HG03103 (cell line): ENCODE results near the gene PER2.

ENCODE experiments used
- ATAC-seq: cut with Tn5 transposase; IDR thresholded peaks from one replicate; pipeline ENCODE4 v1.9.1; 2021; ENCODE audit warnings: low read depth; ENCODE audit not compliant: unreplicated experiment

Gene PER2

DNA sequence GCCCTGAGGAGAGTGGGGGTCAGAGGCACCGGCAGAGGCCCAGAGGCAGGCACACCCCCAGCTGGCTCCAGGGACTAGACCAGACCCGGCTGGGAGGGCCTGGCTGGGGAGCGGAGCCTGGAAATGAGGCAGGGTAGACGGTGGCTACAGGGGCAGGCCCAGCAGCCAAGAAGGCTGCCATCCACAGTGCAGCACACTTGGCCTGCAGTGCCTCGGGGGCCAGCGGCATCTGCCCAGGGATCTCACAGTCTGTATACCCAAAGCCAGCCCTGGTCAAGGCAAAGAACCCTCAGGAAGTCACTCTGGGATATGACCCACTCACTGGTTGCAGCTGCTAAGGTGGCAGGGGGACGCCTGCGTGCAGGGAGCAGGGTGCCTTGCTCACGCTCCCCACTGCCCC, 17.8 kb downstream of the PER2 start:
- ATAC-seq, result no peak

DNA sequence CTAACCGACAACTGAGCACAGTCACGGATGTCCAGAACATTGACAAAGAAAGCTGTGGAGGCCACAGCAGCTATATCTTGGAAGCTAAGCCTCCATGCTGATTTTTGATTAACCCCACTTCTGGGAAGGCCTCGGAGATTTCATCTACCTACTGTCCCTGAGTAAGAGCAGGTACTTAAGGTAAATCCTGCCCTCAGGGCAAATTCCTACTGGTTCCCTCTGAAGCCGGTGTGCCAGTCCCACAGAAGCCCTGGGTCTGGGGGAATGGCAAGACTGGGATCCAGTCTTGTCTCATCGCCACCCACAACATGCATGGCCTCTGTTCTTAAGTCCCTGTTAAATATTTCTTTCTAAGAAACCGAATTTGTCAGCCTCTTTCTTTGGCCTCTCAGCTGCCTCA, 18.7 kb downstream of the PER2 start:
- ATAC-seq, result no peak

DNA sequence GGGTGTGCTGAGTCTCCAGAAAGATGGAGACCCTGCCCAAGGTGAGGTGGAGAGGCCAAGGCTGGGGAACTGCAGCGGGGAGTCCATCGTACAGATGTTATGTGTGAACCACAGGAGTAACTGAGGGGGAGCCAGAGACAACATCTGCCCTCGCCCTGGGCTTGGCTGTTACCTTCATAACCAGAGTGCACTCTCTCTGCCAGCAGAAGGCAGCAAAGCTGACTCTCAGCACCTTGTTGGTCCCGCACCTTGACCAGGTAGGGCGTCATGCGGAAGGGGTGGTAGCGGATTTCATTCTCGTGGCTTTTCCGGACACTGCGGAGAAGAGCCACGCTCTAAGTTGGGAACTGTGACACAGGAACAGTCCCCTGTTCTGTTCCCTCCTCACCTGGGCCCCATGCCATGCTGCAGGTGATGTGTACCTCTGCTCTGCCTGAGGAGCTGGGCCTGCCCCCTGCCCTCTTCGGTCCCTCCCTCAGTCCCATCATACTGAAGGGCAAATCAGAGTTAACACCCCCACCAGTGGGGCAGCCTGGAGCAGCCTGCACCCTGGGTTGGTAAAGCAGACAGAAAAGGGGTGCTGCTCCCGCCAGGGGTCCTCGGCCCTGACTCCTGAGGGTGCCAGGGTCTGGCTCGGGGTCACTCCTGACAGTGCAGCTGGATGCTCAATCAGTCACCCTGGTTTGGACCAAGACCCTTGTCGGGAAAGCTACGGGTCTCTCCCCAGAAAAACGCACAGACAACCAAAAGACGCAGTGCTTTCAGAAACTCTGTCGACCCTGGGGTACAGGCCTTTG, 20.3 kb downstream of the PER2 start:
- no peak for ATAC-seq

DNA sequence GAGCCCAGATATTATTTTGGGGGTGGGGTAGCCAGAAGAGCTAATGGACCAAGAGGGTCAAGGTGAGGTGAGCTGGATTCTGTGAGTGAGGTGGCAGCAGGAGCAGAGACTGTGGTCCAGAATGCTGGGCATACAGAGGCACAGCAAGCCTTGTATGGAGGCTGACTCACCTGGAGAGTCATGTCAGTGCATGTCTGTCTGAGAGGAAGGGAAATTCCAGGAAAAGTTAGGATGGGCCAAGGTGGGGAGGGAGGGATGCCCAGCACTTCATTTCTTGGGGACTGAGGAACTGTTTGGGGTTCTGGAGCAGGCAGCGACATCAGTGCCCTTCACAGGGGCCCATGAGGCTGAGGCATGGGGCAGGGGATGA, 21.1 kb downstream of the PER2 start:
- ATAC-seq, result no peak

DNA sequence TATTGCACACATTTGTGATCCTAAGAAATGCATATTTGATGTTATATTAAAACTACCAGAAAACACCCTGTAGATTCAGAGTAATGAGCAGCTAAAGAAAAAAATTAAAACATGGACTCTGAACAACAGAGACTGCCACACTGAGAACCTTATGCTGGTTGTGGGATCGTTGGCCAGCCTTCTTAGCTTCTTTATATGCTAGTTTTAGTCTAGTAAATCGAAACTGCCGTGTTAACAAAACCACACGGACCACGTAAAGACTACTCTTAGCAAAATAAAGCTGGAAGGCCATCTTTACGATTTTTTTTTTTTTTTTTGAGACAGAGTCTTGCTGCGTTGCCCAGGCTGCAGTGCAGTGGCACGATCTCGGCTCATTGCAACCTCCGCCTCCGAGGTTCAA, 22.8 kb downstream of the PER2 start:
- no peak for ATAC-seq

DNA sequence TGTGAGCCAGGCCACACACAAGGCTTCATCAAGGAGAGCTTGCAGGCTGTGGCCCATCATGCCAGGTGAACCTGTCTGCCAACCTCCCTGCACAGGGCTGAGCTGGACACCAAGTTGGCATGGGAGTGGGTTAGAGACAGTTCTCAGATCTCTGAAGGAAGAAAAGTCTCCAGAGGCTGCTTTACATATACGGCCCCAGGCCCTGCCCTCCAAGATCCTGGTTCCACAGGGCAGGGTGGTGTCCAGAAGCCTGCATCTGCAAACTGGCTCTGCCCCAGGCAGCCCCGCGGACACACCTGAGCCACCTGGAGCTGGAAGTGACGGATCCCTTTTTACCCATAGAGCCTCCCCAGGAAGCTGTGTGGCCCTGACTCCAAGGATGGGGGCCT, 24.3 kb downstream of the PER2 start:
- no peak for ATAC-seq

DNA sequence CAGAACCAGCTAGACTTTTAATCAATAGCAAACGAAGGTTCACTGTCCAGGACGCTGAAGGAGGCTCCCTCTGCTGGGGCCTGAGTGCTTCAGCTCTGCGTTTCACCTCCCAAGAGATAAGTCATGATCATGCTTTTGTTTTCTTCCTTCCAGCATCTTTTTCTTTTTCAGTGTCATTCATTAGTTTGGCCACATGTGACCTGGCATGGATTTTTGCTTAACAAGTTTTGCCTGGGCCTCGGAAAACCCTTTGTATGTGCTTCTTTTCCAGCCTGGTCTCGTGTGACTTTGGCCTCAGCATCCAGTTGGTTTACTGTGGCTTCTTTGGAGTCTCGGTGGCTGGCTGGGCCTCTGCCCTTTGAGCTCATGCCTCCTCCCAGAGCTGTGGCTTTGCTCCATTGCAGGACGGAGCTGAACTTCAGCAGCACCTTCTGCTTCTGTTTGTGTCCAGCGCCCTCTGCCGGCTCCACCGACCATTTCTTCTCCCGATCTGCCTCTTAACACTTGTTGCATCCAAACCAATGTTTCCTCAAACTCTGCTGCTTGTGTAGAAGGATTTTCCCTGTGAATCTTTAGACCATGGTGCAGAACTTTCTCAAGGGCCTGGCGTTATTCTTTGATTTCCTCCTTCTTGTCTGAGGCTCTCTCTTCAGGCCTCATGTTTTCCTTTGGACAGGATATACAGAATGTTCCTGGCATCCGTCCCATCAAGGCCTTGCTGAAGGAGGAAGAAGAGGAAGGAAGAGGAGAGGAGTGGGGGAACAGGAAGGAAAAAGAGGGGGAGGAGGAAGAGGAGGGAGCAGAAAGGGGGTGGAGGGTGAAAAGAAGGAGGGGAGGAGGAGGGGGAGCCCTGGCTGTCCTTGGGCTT, 25.0 kb downstream of the PER2 start:
- no peak for ATAC-seq

DNA sequence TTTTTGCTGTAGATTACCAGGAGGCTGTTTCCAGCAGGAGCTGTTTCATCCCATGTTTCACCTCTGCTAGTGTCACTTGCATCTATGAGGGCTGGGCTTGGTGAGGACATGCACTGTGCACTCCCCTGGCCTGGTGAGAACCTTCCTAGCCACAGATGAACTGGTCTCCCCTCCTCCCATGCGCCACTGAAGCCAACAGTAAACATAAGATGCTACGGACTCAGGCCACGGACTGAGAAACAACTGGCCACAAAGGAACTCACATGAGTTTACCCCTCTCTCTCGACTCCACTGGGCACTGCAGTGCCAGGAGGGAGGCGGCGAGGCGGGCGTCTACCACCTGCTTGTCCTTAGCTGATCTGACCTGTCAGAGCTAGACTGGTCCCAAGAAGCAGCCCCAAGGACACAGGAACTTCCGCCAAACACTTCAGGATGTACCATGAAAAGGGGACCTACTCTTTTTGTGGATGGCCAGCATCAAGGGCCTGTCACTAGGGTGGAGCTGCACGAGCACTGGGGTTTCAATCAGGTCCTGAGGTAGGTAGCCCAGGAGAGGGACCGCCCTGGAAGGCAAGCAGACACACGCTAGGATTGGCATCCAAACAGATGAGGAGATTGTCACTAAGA, 25.8 kb downstream of the PER2 start:
- no peak for ATAC-seq

DNA sequence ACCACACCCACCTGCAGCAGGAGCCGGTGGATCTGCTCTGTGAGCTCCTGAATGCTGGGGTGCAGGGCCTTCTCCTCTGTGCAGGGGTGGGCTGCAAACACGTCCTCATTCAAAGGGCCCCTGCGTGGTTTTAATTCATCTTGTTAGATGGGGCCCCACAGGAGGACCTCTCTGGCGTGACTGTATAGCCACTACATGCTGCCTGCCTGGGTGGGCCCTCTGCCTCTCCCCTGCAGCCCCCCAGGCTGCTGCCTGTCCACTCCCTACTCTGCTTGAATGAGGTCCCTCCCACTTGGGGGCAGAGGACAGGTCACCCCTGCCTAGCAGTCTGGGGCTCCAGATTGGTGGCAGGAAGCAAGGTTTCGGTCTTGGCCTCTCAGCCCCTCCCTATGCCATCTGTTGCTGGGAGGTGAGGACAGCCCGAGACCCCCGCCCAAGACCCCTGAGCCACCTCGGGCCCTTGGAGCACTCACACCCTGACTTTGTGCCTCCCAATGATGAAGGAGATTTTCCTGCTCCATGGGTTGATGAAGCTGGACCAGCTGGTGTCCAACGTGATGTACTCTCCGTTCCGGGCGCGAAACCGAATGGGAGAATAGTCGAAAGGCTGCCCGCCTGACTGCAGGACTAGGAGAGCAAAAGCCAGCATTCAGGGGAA, 26.6 kb downstream of the PER2 start:
- no peak for ATAC-seq

DNA sequence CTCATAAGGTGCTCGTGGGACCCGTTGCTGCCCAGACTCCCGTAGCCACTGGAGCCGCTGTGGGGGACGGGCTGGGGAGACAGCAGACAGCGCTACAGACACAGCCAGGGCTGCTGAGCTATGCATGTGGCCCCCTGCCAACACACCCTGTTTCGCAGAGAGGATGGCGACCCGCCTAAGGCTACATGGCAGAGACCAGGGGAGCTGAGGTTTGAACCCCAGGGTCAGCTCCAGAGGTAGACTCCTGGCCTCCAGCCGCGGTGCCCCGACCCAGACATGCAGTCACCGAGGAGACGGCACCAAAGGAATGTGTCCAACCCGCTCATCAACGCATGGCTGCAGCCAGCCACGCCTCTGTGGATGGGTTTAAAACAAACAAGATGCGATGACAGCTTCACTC, 27.5 kb downstream of the PER2 start:
- ATAC-seq, result no peak

DNA sequence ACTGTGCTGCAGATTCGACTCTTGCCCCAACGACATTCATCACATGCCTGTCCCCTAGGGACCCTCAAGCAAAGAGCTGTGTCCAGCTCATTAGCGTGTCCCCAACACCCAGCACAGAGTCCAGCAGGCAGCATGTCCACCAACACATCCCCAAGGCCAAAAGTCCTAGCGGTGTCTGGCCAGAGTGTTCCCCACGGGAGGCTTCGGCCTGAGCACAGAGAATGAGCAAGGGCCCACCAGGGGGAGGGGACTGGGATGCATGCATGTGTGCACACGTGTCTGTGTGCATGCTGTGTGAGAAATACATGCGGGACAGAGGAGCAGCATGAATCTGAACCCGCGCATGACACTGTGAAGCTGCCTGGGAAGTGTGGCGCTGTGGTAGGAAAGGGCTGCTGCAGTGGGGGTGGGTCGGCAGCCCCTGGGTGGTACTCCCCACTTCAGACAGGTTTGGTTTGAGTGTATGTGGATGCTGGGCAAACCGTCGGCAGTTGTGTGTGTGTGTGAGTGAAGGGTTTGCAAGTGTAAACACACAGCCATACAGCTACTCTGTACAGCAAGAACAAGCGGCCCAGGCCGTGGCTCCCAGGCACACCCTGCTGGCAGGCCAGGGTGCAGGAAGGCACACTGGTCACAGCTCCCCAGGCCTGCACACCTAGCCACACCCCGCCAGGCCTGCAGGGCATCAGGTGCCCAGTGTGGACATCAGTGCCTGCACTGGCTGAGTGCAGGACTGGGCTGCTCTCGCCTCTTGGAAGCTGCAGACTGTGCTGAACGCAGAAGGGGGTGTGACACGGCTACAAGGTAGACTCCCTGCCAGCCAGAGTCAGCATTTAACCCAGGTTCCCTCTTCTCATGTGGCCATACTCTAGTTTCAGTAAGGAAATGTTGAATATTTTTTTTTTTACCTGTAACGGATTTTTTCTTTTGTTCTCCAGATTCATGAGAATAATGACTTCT, 29.1 kb downstream of the PER2 start:
- no peak for ATAC-seq

DNA sequence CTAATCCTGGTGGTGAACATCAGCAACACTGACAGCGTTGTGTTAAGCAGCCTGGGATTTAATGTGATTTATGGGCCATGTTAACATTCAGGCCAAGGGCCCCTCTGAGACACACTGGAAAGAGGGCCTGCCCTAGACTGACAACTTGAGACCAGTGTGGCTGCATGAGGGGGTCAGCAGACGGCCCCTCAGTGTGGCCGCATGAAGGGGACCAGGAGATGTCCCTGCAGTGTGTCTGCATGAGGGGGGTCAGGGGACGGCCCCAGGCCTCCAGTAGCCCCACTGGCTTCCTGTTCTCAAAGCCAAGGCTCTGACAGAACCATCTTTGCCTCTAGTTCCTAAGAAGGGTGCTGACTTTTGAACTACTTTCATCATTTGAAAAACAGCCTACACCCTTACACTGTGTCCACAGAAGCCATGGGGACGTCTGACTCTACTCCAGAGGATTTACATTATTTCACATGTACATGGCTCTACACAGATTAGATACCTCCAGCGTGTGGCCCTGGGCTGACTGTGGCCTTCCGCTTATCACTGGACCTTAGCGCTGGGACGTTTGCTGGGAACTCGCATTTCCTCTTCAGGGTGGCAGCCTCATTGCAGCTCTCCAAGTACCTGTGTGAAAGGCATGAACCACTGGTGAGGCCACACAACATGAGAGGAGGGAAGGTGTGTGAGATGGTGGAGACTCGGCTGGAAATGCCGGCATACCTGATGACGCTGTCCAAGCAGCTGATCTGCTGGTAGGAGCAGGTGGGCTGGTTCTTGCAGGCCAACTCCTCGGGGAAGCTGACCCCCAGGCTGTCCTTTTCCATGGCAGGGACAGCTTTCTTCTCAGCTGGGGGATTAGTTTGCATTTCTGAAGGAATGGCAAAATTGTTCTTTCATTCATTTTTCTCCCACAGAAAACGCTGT, 30.4 kb downstream of the PER2 start:
- ATAC-seq, result no peak

DNA sequence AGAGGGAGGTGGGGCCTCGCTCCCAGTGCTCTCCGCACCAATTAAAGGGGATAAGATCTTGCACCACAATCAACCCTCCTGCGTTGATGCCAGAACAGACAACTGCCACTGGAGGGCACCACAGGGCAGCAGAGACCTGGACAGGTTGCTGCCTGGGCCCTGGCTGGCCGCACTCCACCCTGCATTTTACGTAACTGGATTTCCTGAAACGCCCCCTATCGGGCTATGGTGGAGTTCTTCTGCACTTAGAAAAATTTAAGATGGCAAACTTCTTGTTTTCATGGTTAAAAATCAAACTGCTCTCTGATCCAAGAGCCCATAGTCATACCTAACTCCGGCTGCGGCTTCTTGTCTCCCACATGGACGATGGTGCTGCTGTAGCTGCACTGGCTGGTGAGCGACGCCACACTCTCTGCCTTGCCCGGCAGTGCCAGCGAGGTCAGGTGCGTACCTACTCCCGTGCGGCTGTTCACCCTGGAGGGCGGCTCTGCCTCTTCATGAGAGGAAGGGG, 31.8 kb downstream of the PER2 start:
- no peak for ATAC-seq

DNA sequence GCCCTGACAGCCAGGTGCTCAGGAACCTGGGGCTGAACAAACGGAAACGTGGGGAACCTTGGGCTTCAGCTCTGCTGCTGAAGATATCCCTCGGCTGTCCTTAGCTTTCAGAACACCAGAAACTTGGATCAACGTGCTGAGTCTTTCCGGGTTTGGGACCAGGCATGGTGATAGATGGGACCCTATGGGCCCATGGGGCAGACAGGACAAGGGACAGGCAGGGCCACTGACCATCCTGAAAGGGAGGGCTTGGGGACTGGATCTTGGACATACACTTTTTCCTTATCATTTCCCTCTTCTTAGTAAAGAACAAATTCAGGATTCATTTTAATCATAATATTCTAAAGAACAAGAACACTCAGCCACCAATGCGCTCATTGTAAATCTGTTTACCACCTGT, 32.3 kb downstream of the PER2 start:
- no peak for ATAC-seq

DNA sequence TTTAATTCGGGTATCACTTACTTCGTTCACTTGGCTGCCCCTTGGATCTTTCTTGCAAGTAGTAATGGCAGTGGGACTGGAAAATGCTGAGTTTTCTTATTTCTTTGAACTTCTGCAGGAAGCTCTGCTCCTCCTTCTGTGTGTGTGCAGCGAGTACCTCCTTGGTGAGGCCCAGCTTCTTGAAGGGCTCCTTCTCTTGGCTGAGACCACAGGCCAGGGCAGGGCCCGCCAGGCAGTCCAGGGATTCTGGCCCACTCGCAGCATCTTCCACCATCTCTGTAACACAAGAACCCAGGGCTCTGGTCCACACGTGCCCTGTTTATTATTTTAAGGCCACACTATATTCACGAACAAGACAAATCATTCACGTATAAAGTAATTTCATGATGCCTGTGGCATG, 32.8 kb downstream of the PER2 start:
- no peak for ATAC-seq

DNA sequence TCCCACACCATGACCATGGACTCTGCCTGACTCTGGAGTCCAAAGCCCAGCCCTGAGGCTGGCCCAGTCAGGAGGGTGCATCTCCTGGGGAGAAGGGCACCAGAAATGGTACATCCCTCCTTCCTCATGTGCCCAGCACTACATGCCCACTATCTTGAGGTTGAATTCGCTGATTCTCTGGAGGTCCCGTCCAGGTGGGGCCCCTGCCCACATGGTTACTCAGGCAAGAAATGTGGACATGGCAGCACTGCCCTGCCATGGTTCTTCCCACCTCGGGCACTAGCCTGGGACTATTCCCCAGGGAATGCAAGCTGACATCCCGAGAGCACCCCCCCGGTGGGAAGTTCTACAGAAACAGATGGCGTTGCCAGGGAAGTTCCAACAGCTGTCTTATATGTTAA, 33.3 kb downstream of the PER2 start:
- ATAC-seq, result no peak

DNA sequence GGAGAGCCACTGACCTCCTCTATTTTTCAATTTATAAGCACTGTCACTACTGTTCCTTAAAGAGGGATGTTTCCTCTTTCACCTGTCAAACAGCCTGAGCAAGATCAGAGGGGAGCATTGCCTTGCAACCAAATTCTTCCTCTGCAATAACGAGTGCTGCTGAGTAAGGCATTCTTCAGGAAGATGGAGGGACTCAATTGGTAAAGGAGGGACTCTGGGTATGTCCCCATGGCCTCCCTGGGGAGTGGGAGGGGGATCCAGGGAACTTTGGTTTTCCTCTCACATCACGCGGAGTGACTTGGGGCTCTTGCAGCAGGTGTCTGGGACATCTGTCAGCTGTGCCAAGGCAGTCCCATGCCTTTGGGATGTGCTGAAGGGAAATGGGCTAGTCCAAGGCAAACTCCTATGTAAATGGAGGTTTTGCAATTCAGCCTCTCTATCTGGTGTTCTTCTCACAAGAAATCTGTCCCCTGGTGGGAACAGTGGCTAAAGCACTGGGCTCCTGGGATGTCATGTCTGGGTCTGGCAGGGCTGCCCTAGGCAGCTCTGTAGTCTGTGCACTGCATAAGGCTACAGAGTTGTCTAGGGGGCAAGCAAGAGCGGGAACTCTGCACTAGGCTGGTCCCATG, 34.2 kb downstream of the PER2 start:
- no peak for ATAC-seq
